Ishikawa (cell line): ENCODE results near the gene PID1.

ENCODE experiments used
- CREB1 ChIP-seq: IDR thresholded peaks from 2 replicates; pipeline ENCODE4 v1.6.1; 2012; ENCODE audit warnings: low read depth
- EGR1 ChIP-seq: IDR thresholded peaks from 2 replicates; pipeline ENCODE4 v1.6.1; 2012
- EP300 ChIP-seq: IDR thresholded peaks from 2 replicates; pipeline ENCODE4 v1.6.1; 2012; ENCODE audit warnings: borderline replicate concordance
- FOXM1 ChIP-seq: IDR thresholded peaks from 2 replicates; pipeline ENCODE4 v1.6.1; 2012; ENCODE audit warnings: low read depth, borderline replicate concordance
- RAD21 ChIP-seq: IDR thresholded peaks from 2 replicates; pipeline ENCODE4 v1.6.1; 2012; ENCODE audit warnings: low read depth
- TF ChIP-seq, protein P1 (sequence below): IDR thresholded peaks from 2 replicates; pipeline ENCODE4 v1.6.1; 2012
- TF ChIP-seq, protein P2 (sequence below): IDR thresholded peaks from 2 replicates; pipeline ENCODE4 v1.6.1; 2012; ENCODE audit warnings: low read depth, mild to moderate bottlenecking

GRCh38 chr2:229022071-229022470, 249.0 kb downstream of the PID1 start:
- TF ChIP-seq, protein P1, sequence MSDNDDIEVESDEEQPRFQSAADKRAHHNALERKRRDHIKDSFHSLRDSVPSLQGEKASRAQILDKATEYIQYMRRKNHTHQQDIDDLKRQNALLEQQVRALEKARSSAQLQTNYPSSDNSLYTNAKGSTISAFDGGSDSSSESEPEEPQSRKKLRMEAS, result no peak
- TF ChIP-seq RAD21 (no peak), CREB1 (no peak), EGR1 (no peak), FOXM1 (no peak), EP300 (no peak)
- TF ChIP-seq, protein P2, sequence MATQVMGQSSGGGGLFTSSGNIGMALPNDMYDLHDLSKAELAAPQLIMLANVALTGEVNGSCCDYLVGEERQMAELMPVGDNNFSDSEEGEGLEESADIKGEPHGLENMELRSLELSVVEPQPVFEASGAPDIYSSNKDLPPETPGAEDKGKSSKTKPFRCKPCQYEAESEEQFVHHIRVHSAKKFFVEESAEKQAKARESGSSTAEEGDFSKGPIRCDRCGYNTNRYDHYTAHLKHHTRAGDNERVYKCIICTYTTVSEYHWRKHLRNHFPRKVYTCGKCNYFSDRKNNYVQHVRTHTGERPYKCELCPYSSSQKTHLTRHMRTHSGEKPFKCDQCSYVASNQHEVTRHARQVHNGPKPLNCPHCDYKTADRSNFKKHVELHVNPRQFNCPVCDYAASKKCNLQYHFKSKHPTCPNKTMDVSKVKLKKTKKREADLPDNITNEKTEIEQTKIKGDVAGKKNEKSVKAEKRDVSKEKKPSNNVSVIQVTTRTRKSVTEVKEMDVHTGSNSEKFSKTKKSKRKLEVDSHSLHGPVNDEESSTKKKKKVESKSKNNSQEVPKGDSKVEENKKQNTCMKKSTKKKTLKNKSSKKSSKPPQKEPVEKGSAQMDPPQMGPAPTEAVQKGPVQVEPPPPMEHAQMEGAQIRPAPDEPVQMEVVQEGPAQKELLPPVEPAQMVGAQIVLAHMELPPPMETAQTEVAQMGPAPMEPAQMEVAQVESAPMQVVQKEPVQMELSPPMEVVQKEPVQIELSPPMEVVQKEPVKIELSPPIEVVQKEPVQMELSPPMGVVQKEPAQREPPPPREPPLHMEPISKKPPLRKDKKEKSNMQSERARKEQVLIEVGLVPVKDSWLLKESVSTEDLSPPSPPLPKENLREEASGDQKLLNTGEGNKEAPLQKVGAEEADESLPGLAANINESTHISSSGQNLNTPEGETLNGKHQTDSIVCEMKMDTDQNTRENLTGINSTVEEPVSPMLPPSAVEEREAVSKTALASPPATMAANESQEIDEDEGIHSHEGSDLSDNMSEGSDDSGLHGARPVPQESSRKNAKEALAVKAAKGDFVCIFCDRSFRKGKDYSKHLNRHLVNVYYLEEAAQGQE, result no peak
